NCI-H1436 (cell line): ENCODE measurements around the gene DHDDS.

Experiments used
- DNase-seq: peaks from one replicate; lab custom pipeline; 2025; lab: John Stamatoyannopoulos, UW

The DHDDS gene

DNA sequence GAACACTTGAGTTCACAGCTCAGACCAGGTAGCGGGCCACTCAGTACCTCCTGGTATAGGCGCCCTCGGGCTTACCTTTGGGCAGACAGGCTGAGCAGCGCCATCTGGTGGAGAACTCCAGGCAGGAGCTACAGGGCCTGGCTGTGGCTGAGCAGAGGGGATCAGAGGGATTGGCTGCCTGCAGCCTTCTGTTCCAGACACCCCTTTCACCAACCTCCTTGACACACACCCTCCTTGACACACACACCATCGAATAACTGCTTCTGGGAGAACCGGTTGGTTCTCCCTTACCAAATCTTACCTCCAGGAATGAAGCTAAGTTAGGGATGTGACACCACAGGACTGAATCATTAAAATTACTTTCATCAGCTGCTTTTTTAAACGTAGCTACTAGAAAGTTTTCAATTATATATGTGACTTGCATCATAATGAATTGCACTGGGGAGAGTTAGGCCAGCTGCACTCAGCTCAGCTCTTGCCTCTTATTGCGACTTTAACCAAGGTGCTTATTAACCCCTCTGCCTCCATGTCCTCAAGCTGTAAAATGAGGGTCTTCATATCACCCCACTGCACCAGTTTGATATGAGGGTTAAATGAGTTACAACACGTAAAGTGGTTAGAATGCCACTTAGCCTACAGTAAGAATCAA lies 14.9 kb upstream of the DHDDS start:
- DNase-seq: peak; percentile 77

DNA sequence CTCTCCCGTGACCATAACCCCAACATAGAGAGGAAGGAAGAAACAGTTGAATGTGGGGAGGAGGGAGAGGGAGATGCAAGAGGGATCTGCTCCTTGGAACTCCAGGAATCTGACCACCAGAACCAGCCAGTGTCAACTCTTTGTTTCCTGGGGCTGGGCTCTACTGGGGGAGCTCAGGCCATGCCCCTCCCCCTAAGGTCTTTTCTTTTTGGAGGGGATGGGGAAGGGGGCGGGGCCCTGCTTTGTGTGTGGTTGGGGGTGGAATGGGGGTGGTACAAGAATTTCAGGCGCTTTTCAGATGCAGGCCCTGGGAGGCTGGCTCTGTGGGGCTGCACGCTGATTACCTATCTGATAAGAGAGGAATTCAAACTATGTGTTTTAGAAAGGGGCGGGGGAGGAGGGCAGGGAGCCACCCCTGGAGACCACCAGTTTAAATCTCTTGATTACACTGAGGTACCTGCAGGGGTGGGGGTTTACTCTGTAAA lies 13.2 kb upstream of the DHDDS start:
- no peak for DNase-seq

- DNase-seq: peak; percentile 24
Measured at GRCh38 chr1:26419494-26419893, 12.6 kb upstream of the DHDDS start.

DNA sequence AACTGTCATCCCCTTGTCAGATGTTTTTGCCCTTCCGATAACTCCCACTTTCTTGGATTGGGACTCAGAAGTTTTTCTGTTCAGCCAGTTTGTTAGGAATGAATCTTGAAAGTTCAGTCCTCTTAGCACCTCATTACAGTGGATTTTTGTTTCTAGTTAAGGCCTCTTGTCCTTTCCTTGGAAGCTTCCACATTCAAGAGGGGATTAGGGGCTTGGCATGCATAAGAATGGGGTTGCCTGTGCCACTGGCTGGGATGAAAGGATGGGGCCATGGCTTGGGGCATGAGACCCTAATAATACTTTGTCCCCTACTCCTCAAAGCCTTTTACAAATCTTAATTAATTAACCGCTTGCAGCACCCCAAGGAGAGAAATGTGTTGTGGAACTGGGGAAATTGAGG lies 2.4 kb upstream of the DHDDS start:
- no peak for DNase-seq

DNA sequence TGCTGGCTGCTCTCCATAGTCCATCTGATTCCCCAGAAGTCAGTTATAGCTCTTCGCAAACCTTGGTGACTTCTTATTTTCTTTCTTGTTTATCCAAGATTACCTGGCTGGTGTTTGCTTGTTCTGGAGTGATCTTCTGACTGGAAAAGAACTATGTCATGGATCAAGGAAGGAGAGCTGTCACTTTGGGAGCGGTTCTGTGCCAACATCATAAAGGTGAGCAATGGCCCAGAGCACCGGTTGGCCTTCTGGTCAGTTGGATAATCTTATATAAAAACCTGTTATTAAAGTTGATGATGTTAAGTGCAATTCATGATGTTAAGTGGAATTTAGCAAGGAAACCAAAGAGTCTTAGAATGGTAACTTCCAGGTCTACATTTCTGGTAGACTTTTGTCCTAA lies 672 bp downstream of the DHDDS start:
- no peak for DNase-seq

GRCh38 chr1:26434161-26434752 lies 2.1 kb downstream of the DHDDS start:
- DNase-seq: no peak

GRCh38 chr1:26438041-26438440 lies 5.9 kb downstream of the DHDDS start:
- DNase-seq: no peak

GRCh38 chr1:26440259-26440658 lies 8.1 kb downstream of the DHDDS start:
- no peak for DNase-seq

- no peak for DNase-seq
Measured at GRCh38 chr1:26449868-26450267, 17.7 kb downstream of the DHDDS start.

DNA sequence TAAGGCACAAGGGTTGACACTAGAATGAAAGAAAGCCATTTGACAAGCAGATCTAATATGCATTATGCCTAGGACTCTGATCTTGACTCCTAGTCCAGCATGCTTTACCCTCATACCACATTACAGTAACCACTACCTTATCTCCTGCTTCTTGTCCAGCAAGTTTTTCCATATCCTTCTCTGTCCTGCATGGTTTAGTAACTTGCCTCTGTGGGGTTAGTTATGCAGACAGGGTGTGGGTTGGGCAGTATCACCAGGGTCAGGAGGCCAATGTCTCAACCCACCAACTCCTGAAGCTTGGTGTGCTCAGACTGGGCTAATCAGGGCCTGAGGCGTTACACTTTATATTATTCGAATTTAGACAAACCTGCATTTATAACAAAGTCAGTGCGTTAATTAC lies 18.8 kb downstream of the DHDDS start:
- DNase-seq: no peak

DNA sequence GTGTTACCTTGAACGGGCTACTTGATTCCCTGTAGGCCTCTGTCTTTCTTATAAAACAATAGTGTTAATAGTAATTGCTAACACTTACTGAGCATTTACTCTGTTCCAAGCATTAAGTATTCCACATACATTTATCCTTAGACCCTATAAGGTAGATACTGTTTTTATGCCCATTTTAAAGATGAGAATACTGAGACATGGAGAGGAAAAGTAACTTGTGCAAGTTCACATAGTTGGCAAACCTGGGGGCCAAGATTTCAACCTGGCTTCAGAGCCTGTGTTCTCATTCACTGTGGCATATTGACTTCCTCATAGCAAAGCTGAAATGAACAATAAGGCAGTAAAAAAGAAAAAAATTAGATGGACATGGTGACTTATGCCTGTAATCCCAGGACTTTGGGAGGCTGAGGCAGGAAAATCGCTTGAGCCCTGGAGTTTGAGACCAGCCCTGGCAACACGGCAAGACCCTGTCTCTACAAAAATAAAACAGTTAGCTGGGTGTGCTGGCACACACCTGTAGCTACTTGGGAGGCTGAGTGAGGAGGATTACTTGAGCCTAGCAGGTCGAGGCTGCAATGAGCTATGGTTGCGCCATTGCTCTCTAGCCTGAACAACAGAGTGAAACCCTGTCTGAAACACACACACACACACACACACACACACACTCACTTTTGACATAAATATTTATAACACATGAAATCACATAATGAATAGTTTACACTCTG lies 20.5 kb downstream of the DHDDS start:
- DNase-seq: no peak

- no peak for DNase-seq
Measured at GRCh38 chr1:26459148-26459547, 27.0 kb downstream of the DHDDS start.

GRCh38 chr1:26459573-26460031 lies 27.5 kb downstream of the DHDDS start:
- no peak for DNase-seq

DNA sequence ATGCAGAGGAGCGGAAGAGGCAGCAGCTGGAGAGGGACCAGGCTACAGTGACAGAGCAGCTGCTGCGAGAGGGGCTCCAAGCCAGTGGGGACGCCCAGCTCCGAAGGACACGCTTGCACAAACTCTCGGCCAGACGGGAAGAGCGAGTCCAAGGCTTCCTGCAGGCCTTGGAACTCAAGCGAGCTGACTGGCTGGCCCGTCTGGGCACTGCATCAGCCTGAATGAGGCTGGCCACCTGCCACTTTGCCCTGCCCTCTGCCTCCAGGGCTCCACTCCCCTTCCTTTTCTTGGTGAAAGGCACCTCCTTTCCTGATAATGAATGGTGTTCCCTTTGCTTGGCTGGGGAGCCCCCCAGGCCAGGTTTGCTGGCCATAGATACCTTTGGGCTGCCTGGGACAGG lies 36.8 kb downstream of the DHDDS start:
- no peak for DNase-seq

DNA sequence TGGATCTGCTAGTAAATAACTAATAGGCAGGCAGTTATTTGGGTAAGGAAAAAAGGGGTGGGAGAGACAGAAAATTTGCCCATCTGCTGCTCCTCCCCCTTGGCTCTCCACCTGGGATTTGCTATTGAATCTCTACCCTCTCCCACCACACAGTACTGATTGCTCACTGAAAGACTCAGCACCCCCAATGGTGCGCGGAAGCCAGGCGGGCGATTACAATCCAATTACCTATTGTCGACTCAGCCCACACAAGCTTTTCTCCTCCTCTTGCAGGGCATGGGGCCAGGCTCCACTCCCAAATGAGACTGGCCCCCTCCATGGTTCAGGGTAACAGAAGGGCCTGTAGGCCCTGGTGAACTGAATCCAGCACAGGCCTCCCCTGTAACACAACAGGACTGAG lies 37.4 kb downstream of the DHDDS start:
- DNase-seq: peak; percentile 60

GRCh38 chr1:26470878-26471497 lies 38.9 kb downstream of the DHDDS start:
- DNase-seq: no peak

DNA sequence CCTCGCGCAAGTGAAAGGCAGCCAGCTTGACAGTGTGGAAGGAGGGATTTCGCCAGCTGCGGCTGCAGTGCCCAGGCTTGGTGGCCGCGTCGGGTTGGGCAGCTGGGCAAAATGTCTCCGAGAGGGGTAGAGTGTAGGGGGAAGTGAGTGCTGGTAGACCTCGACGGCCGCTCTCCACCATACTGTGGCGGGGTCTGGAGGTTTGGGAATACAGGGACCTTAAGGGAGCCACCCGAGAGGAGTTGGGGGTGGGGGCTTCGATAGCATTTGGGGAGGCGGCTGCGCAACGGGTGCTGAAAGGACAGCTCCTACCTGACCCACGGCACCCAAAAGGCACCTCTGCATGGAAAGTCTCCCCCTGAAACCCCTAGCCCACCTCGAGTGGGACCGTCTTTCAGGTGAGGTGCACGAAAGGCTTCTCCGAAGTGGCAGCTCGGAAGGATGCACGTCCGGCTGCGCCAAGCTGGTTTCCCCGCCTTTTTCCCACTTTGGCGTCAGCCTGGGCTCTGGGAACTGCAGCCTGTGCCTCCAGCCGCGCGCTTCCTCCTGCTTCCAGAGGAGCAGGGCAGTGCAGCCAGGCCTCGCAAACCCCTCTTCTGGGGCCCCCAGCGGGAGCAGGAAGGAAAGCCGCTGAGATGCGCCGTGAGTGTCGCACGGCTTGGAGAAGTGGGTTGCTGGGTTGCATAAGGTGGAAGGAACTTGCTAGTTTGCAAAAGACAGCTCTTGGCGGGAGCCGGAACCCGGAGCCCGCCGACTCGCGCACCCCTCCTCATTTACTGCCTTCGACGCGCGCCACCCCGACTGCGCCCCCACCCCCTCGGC lies 39.6 kb downstream of the DHDDS start:
- peak; percentile 29 for DNase-seq

- DNase-seq: peak; percentile 96
Measured at GRCh38 chr1:26472320-26472900, 40.3 kb downstream of the DHDDS start, which contains the start of gene HMGN2. TSS of gene HMGN2 (plus strand) at chr1:26472440. CDS start at chr1:26472613, 173 bp downstream.

DNA sequence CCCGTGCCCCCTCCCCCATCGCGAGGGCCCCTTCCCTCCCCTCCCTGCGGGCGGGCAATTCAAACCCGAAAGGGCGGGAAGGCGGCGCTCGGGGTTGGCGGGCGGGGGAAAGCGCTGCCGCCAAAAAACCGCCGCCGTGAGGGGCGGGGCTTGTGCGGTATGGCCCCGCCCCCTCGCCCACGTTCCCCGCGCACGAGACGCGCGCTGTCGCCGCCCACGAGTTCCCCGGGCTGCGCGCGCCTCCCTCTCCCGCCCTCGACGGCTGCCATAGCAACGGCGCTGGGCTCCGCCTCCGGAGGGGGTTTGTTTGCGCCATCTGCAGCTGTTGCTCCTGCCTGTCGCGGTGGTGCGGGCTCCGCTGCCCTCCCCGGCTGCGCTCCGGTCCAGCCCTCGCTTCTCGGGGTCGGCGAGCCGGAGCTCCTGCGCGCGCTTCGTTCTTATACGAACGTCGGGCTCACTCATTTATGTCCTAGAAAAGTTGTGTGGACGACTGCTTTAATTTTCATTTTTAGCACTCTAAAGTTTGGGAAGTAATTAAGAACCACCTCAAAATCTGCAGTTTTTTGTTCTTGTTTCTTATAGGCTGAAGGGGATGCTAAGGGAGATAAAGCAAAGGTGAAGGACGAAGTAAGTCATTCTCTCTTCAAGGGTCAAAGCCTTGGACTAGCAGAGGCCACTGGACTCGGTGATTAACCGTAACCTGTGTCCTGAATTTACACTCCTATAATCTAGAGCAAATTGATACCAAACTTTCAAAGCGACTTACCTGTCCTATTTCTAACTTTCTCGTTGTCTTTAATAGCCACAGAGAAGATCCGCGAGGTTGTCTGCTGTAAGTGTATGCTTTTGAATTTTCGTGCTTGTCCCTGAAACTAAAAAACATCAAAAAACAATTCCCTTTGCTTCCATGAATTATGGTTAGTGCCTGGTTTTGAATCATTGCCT lies 41.1 kb downstream of the DHDDS start:
- peak; percentile 88 for DNase-seq

- no peak for DNase-seq
Measured at GRCh38 chr1:26474818-26475217, 42.7 kb downstream of the DHDDS start.
